ENCODE data around the gene UPF2.
"Not testable (repeated sequence)": the region's sequence is repeated elsewhere in the genome, so short reads cannot be mapped to it uniquely, and the experiment has no call there.

DNA sequence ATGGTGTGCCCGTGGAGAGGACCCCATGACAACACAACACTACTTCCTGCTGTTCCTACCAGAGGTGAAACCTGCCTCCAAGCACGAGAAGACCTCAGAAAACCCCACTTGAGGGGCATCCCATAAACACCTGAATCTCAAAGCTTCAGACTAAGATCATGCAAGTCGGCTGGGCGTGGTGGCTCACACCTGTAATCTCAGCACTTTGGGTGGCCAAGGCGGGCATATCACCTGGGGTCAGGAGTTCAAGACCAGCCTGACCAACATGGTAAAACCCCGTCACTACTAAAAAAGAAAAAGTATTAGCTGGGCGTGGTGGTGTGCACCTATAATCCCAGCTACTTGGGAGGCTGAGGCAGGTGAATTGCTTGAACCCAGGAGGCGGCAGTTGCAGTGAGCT, 153.3 kb downstream of the UPF2 start:
- TF ChIP-seq POLR2AphosphoS5 (IDR thresholded peaks at IDR 0.05), result not testable (repeated sequence)
- TF ChIP-seq, protein P1, sequence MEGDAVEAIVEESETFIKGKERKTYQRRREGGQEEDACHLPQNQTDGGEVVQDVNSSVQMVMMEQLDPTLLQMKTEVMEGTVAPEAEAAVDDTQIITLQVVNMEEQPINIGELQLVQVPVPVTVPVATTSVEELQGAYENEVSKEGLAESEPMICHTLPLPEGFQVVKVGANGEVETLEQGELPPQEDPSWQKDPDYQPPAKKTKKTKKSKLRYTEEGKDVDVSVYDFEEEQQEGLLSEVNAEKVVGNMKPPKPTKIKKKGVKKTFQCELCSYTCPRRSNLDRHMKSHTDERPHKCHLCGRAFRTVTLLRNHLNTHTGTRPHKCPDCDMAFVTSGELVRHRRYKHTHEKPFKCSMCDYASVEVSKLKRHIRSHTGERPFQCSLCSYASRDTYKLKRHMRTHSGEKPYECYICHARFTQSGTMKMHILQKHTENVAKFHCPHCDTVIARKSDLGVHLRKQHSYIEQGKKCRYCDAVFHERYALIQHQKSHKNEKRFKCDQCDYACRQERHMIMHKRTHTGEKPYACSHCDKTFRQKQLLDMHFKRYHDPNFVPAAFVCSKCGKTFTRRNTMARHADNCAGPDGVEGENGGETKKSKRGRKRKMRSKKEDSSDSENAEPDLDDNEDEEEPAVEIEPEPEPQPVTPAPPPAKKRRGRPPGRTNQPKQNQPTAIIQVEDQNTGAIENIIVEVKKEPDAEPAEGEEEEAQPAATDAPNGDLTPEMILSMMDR (IDR thresholded peaks at IDR 0.05), result not testable (repeated sequence)
